Measurements from ENCODE around the gene SCAF1.

DNA sequence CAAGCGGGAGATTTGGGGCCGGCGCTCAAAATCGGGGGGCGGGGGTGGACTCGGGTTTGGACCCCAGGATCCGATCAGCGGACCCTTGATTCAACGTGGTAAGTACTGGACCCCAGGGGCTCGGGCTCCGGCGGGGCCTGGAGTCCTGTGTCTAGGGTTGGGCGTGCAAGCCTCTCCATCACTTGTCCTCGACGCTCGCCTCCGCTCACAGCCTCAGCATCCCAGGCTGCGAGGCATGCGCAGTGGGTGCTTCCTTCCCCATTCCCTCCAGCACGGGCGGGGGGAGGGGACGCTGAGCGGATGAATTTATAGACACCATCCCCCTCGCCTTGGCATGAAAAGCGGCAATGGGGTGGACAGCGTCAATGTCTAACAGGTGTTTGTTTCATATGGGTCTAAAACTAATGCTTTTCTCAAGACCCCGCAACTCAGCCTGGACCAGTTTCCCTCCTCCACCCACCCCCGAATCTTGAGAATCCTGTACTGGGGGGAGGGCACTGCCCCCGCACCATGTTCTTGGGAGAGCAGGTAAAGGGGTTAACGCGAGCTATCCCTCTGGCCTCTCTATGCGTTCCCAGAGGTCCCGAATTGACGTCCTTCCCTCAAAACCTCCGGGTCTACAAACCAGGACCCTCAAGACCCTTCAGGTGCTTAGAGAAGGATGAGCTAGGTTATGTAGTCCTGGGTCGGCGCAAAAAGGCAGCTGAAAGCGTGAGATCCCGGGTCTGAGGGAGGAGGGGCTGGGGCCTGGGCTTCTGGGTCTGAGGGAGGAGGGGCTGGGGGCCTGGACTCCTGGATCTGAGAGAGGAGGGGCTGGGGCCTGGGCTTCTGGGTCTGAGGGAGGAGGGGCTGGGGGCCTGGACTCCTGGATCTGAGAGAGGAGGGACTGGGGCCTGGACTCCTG lies 49.5 kb downstream of the SCAF1 start:
- no peak for TF ChIP-seq ATF2 (CRISPR knock-in tag; IDR thresholded peaks at IDR 0.05)
- TF ChIP-seq, protein P1, sequence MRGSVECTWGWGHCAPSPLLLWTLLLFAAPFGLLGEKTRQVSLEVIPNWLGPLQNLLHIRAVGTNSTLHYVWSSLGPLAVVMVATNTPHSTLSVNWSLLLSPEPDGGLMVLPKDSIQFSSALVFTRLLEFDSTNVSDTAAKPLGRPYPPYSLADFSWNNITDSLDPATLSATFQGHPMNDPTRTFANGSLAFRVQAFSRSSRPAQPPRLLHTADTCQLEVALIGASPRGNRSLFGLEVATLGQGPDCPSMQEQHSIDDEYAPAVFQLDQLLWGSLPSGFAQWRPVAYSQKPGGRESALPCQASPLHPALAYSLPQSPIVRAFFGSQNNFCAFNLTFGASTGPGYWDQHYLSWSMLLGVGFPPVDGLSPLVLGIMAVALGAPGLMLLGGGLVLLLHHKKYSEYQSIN (CRISPR knock-in tag; IDR thresholded peaks at IDR 0.05; ENCODE audit: borderline replicate concordance) = no peak
- TF ChIP-seq FOXM1 (CRISPR knock-in tag; IDR thresholded peaks at IDR 0.05) = no peak
- TF ChIP-seq CTCF (CRISPR knock-in tag; IDR thresholded peaks at IDR 0.05) = no peak
- TF ChIP-seq GABPB1 (CRISPR knock-in tag; IDR thresholded peaks at IDR 0.05) = no peak
- TF ChIP-seq SP1 (IDR thresholded peaks at IDR 0.05) = no peak
- TF ChIP-seq SP1 (CRISPR knock-in tag; IDR thresholded peaks at IDR 0.05) = no peak
- TF ChIP-seq POLR2A (IDR thresholded peaks at IDR 0.05; ENCODE audit: insufficient read depth in 1 of 2, low read depth in 2 of 2, low read length in 2 of 2) = no peak
- TF ChIP-seq PRDM10 (CRISPR knock-in tag; IDR thresholded peaks at IDR 0.05; ENCODE audit: low read depth) = no peak
- TF ChIP-seq EP300 (IDR thresholded peaks at IDR 0.05; ENCODE audit: low read depth in 2 of 2, low read length in 2 of 2) = no peak
- TF ChIP-seq EP300 (CRISPR knock-in tag; IDR thresholded peaks at IDR 0.05; ENCODE audit: borderline replicate concordance) = no peak

Measured in HepG2 (cell line).